GM12875 (cell line): ENCODE results near the gene METTL15.

Source experiments
- H3K4me3 ChIP-seq: one replicate; pipeline ENCODE4 v1.5.1; 2011; ENCODE audit warnings: low read depth, low read length, control low read depth
- CTCF ChIP-seq: IDR thresholded peaks from 2 replicates; pipeline ENCODE4 v1.5.1; 2011; ENCODE audit warnings: low read depth, mild to moderate bottlenecking, control low read depth, inconsistent platforms, low read length, moderate library complexity, borderline replicate concordance; ENCODE audit not compliant: insufficient read depth

METTL15 gene

GRCh38 chr11:28104984-28105383, 3.2 kb upstream of the METTL15 start:
- H3K4me3 ChIP-seq: no peak overlapping the region
- TF ChIP-seq CTCF: no peak

DNA sequence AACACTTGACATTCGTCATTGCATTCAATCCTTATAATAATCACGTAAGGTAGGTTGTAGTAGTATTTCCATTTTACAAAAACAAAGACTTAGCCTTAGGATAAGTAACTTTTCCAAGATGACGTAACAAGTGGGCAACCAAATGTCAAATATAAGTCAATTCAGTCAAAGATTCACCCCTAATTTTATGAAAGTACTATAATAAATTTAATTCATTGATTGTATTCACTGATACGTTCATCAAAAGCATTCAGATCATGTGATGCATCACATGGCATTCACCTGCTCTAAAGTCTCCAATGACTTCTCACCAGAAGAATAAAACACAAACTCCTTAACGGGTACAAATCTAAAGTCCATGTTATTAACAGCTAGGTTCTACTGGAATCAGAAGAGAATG, 2.3 kb upstream of the METTL15 start:
- no peak for TF ChIP-seq CTCF
- H3K4me3 ChIP-seq: no peak overlapping the region

DNA sequence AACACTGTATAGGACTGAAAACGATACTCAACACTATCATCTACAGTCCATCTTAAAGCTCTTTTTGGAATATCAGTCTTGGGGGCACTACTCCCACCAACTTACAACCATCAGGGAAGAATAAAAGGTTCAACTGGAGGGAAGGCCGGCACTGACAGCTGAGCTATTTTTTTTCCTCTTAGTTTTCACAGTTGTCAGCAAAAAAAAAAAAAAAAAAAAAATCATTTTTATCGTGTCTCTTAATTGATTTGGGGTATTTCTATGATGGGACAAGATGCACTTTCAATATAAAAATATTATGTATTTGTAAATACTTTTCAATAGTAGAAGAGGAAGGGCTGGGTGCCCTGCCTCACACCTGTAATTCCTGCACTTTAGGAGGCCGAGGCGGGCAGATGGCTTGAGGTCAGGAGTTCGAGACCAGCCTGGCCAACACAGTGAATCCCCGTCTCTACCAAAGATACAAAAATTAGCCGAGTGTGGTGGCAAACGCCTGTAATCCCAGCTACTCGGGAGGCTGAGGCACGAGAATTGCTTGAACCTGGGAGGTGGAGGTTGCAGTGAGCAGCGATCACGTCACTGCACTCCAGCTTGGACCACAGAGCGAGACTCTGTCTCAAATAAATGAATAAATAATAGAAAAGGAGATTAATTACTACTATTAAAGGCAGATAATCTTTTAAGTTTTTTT, 1.7 kb upstream of the METTL15 start:
- TF ChIP-seq CTCF: no peak
- H3K4me3 ChIP-seq: peak overlapping the region; percentile 85

- no peak for TF ChIP-seq CTCF
Measured at GRCh38 chr11:28107191-28107749, 918 bp upstream of the METTL15 start.

GRCh38 chr11:28108958-28109357, 770 bp downstream of the METTL15 start:
- TF ChIP-seq CTCF: no peak
- no peak overlapping the region for H3K4me3 ChIP-seq

More at GRCh38 chr11:28107191-28107749, 918 bp upstream of the METTL15 start:
- H3K4me3 ChIP-seq: peak overlapping the region; percentile 85

DNA sequence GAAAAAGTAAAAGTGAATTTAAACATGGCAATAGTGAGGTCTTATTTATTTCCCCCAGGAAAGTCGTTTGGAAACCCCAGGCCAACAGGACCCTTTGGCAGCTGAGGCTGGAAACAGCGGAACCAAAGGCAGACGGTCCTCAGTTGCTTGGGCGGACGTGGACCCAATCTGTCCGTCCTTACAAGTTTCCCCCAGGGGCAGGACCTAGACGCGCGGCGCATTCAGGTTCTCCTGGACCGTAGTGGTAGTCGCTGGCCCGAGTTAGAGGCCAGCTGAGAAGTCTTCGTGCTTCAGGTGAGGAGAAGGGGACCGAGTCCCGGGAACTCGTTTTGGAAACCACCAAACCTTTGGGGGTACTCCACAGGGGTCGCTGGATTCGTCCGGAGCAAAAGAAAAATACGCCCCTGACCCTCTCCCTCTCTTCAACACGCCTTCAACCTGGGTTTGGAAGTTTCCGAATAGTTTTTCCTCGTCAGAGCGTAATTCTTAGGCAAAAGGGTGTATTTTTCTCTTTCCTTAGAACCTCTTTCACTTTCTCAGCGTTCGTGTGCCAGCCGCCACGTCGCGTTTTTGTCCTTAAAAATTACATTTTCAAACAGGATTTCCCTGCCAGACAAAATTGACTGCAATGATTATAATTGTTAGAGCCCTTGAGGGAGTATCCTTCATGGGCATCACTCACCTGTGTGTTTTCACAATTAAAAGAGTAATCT, 2.1 kb downstream of the METTL15 start:
- TF ChIP-seq CTCF: no peak
- peak overlapping the region; percentile 72 for H3K4me3 ChIP-seq
